IMR-90 (cell line): ENCODE data around the gene PCDHA12. TPM values are rescaled to one million over a fixed set of nuclear protein-coding genes. Genes with fewer than 3 reads are reported as not detected.

Experiments used
- ATAC-seq: fragments of 200-7000 bp; cut with Tn5 transposase; 2 replicates; pipeline ENCODE4 v1.9.1; 2020; ENCODE audit warnings: low read depth, mild to moderate bottlenecking, moderate library complexity
- BruUV-seq: library from RNA; stranded (reverse); fragments of 400-500 nt; replicated peaks from 2 replicates; lab custom pipeline; 2021; lab: Mats Ljungman, UMichigan
- CTCF ChIA-PET: fragments of 300-600 bp; formaldehyde crosslinking; extraction: SDS; loops from one replicate; lab custom pipeline; 2021; ENCODE audit warnings: antibody characterized with exemption; lab: Yijun Ruan, JAX
- POLR2A ChIA-PET: fragments of 300-600 bp; sonication (Branson Sonifier 250); formaldehyde crosslinking; loops from one replicate; lab custom pipeline; 2022; ENCODE audit warnings: antibody characterized with exemption; ENCODE audit not compliant: unreplicated experiment; lab: Charles Lee
- DNase-seq: peaks from one replicate; pipeline ENCODE4 v3.0.0; 2013
- H2AFZ ChIP-seq: replicated peaks from 2 replicates; pipeline ENCODE3; 2013; ENCODE audit warnings: low read length, mild to moderate bottlenecking; ENCODE audit not compliant: poor library complexity
- H2AK5ac ChIP-seq: 2 replicates; pipeline ENCODE4 v1.6.1; 2013; ENCODE audit warnings: low read depth, low read length, inconsistent platforms
- H2AK9ac ChIP-seq: replicated peaks from 2 replicates; pipeline ENCODE3; 2013; ENCODE audit warnings: mild to moderate bottlenecking, low read depth, low read length, moderate library complexity; ENCODE audit not compliant: poor library complexity
- H2BK120ac ChIP-seq: 2 replicates; pipeline ENCODE4 v1.6.1; 2013; ENCODE audit warnings: low read depth, low read length, inconsistent platforms
- H2BK15ac ChIP-seq: 3 replicates; pipeline ENCODE4 v1.6.1; 2013; ENCODE audit warnings: low read depth, low read length, inconsistent platforms
- H2BK20ac ChIP-seq: 2 replicates; pipeline ENCODE4 v1.6.1; 2013; ENCODE audit warnings: low read depth, mild to moderate bottlenecking, inconsistent platforms, low read length, moderate library complexity
- H2BK5ac ChIP-seq: 2 replicates; pipeline ENCODE4 v1.6.1; 2013; ENCODE audit warnings: mild to moderate bottlenecking, low read depth, low read length, inconsistent platforms; ENCODE audit not compliant: poor library complexity, severe bottlenecking
- H3K14ac ChIP-seq: replicated peaks from 2 replicates; pipeline ENCODE4 v1.6.1; 2013; ENCODE audit warnings: low read depth, low read length, inconsistent platforms
- H3K18ac ChIP-seq: 2 replicates; pipeline ENCODE4 v1.6.1; 2013; ENCODE audit warnings: low read depth, low read length, control low read depth
- H3K23ac ChIP-seq: 2 replicates; pipeline ENCODE4 v1.6.1; 2013; ENCODE audit warnings: low read depth, low read length, inconsistent platforms
- H3K27ac ChIP-seq: 2 replicates; pipeline ENCODE4 v1.5.1; 2013; ENCODE audit warnings: mild to moderate bottlenecking, control low read depth, low read length; ENCODE audit not compliant: insufficient read depth
- H3K27me3 ChIP-seq: 2 replicates; pipeline ENCODE4 v1.6.1; 2013; ENCODE audit warnings: low read length; ENCODE audit not compliant: control insufficient read depth, insufficient read depth
- H3K36me3 ChIP-seq: 2 replicates; pipeline ENCODE4 v1.6.1; 2013; ENCODE audit warnings: low read length, mixed read lengths; ENCODE audit not compliant: control insufficient read depth, insufficient read depth
- H3K4ac ChIP-seq: 2 replicates; pipeline ENCODE4 v1.6.1; 2013; ENCODE audit warnings: low read depth, low read length, inconsistent platforms
- H3K4me1 ChIP-seq: 2 replicates; pipeline ENCODE4 v1.6.1; 2013; ENCODE audit warnings: low read length, mixed read lengths; ENCODE audit not compliant: control insufficient read depth, insufficient read depth
- H3K4me2 ChIP-seq: 2 replicates; pipeline ENCODE4 v1.6.1; 2013; ENCODE audit warnings: low read depth, mild to moderate bottlenecking, control low read depth, low read length, moderate library complexity
- H3K4me3 ChIP-seq: 2 replicates; pipeline ENCODE4 v1.5.1; 2013; ENCODE audit warnings: low read depth, mild to moderate bottlenecking, control low read depth, low read length, moderate library complexity; ENCODE audit not compliant: insufficient read depth
- H3K56ac ChIP-seq: 2 replicates; pipeline ENCODE4 v1.6.1; 2013; ENCODE audit warnings: low read length, inconsistent platforms; ENCODE audit not compliant: insufficient read depth; ENCODE audit errors: extremely low read depth
- H3K79me1 ChIP-seq, 2 experiments: 2 replicates each; pipeline ENCODE4 v1.6.1; 2013; ENCODE audit warnings: low read length in 2 of 2, inconsistent platforms in 1 of 2, low read depth in 1 of 2
- H3K9ac ChIP-seq: 2 replicates; pipeline ENCODE4 v1.6.1; 2013; ENCODE audit warnings: low read depth, low read length, control low read depth
- H3K9me1 ChIP-seq: 2 replicates; pipeline ENCODE4 v1.6.1; 2013; ENCODE audit warnings: low read length, inconsistent platforms; ENCODE audit not compliant: insufficient read depth
- H3K9me3 ChIP-seq: 2 replicates; pipeline ENCODE4 v1.6.1; 2013; ENCODE audit warnings: low read length; ENCODE audit not compliant: control insufficient read depth, insufficient read depth
- H4K20me1 ChIP-seq: 2 replicates; pipeline ENCODE4 v1.6.1; 2013; ENCODE audit warnings: low read length, inconsistent platforms; ENCODE audit not compliant: insufficient read depth
- H4K5ac ChIP-seq: 2 replicates; pipeline ENCODE4 v1.6.1; 2013; ENCODE audit warnings: mild to moderate bottlenecking, low read depth, low read length, control low read depth
- H4K8ac ChIP-seq, 2 experiments: 2 replicates each; pipeline ENCODE4 v1.6.1; 2013; ENCODE audit warnings: low read depth in 2 of 2, low read length in 2 of 2, control low read depth in 1 of 2, inconsistent platforms in 1 of 2
- H4K91ac ChIP-seq: 2 replicates; pipeline ENCODE4 v1.6.1; 2013; ENCODE audit warnings: low read depth, low read length, inconsistent platforms; ENCODE audit not compliant: insufficient read depth
- BHLHE40 ChIP-seq: fragments of 150-350 bp; IDR thresholded peaks from 2 replicates; pipeline ENCODE4 v1.6.1; 2016; ENCODE audit warnings: mild to moderate bottlenecking, low read depth, low read length
- CEBPB ChIP-seq: IDR thresholded peaks from 2 replicates; pipeline ENCODE4 v1.6.1; 2012; ENCODE audit warnings: low read depth, low read length, improper control_type of control experiment
- CHD1 ChIP-seq: IDR thresholded peaks from 2 replicates; pipeline ENCODE4 v1.6.1; 2012; ENCODE audit warnings: low read depth, low read length, improper control_type of control experiment
- ELK1 ChIP-seq: fragments of 150-350 bp; IDR thresholded peaks from 2 replicates; pipeline ENCODE4 v1.6.1; 2016; ENCODE audit warnings: low read depth, mild to moderate bottlenecking, low read length, moderate library complexity, borderline replicate concordance
- FOS ChIP-seq: fragments of 150-350 bp; IDR thresholded peaks from 2 replicates; pipeline ENCODE4 v1.6.1; 2016; ENCODE audit warnings: low read depth, low read length
- MAFK ChIP-seq: IDR thresholded peaks from 2 replicates; pipeline ENCODE4 v1.6.1; 2012; ENCODE audit warnings: low read depth, low read length, improper control_type of control experiment
- MAZ ChIP-seq: IDR thresholded peaks from 2 replicates; pipeline ENCODE4 v1.6.1; 2012; ENCODE audit warnings: low read depth, mild to moderate bottlenecking, low read length, improper control_type of control experiment, moderate library complexity, borderline replicate concordance
- MXI1 ChIP-seq: IDR thresholded peaks from 2 replicates; pipeline ENCODE4 v1.6.1; 2012; ENCODE audit warnings: low read depth, mild to moderate bottlenecking, low read length, moderate library complexity, borderline replicate concordance
- NFE2L2 ChIP-seq: fragments of 150-350 bp; IDR thresholded peaks from 2 replicates; pipeline ENCODE4 v1.6.1; 2016; ENCODE audit warnings: low read depth, mild to moderate bottlenecking, low read length
- POLR2A ChIP-seq: IDR thresholded peaks from 2 replicates; pipeline ENCODE4 v1.6.1; 2012; ENCODE audit warnings: mild to moderate bottlenecking, low read depth, low read length
- RAD21 ChIP-seq: IDR thresholded peaks from 2 replicates; pipeline ENCODE4 v1.6.1; 2012; ENCODE audit warnings: low read length, improper control_type of control experiment
- RCOR1 ChIP-seq: IDR thresholded peaks from 2 replicates; pipeline ENCODE4 v1.6.1; 2012; ENCODE audit warnings: mild to moderate bottlenecking, low read length, improper control_type of control experiment; ENCODE audit not compliant: insufficient replicate concordance
- RFX5 ChIP-seq: IDR thresholded peaks from 2 replicates; pipeline ENCODE4 v1.8.0; 2012; ENCODE audit warnings: low read depth, mild to moderate bottlenecking, low read length, moderate library complexity
- SMC3 ChIP-seq: fragments of 150-350 bp; IDR thresholded peaks from 2 replicates; pipeline ENCODE4 v1.6.1; 2016; ENCODE audit warnings: low read depth, mild to moderate bottlenecking, antibody characterized with exemption, low read length, moderate library complexity
- USF2 ChIP-seq: fragments of 150-350 bp; IDR thresholded peaks from 2 replicates; pipeline ENCODE4 v1.6.1; 2017; ENCODE audit warnings: mild to moderate bottlenecking, antibody characterized with exemption, low read length, low read depth
- WGBS, 2 experiments: methylation state at CpG; one replicate each; pipeline versions ENCODE4 v1.1.5 to v1.1.7; 2013; ENCODE audit warnings: missing lambda C conversion rate in 2 of 2; ENCODE audit not compliant: insufficient read length in 1 of 2; ENCODE audit errors: extremely low coverage in 2 of 2; 5-methylcytosine and 5-hydroxymethylcytosine counted together
- dilution Hi-C: fragments of 300-500 bp; cut with HindIII; formaldehyde crosslinking; loops from one replicate; pipeline ENCODE4 v1.14.3; 2018; ENCODE audit warnings: low sequenced_read_pairs; ENCODE audit not compliant: unreplicated experiment
- in situ Hi-C: fragments of 300-500 bp; cut with MboI; formaldehyde crosslinking; loops from 3 replicates; pipeline ENCODE4 v1.14.3; 2019; ENCODE audit warnings: low sequenced_read_pairs, inconsistent platforms, mixed read lengths
- intact Hi-C: fragments of 100-400 bp; cut with micrococcal nuclease; formaldehyde crosslinking; loops from 2 replicates; pipeline ENCODE4 v1.10.0; 2022
- polyA plus RNA-seq, 3 experiments: library from polyadenylated mRNA; depleted of rRNA; stranded (reverse); fragments of >200 nt; gene quantifications; 2 replicates each; pipeline ENCODE4 v1.2.3, GENCODE V29; 2012; ENCODE audit warnings: low replicate concordance in 1 of 3
- total RNA-seq: library from RNA; depleted of rRNA; stranded (reverse); fragments of >200 nt; gene quantifications from 2 replicates; pipeline ENCODE4 v1.2.3, GENCODE V29; 2012
- TF ChIP-seq, protein P1 (sequence below): conservative IDR thresholded peaks from 2 replicates; pipeline ENCODE4 v1.5.1; 2012; ENCODE audit warnings: mild to moderate bottlenecking, low read depth, low read length, improper control_type of control experiment

PCDHA12 gene
- total and polyA plus RNA-seq, 2 of the 4 experiments (the other 2 are of a cell fraction), result not detected

GRCh38 chr5:140923601-140924000 lies 48.5 kb downstream of the PCDHA12 start:
- H2AK9ac ChIP-seq, result no peak overlapping the region
- no peak overlapping the region for H2BK15ac ChIP-seq
- H4K8ac ChIP-seq, result no peak overlapping the region
- no CpG with 5 or more reads among the region's 4 CpGs for WGBS, 2 experiments
- intact Hi-C loops (no loop called here), in situ Hi-C loops (no loop called here), dilution Hi-C loops (no loop called here)
- H3K27ac ChIP-seq, result no peak overlapping the region
- TF ChIP-seq CEBPB (no peak), RAD21 (no peak), RFX5 (no peak), BHLHE40 (no peak), SMC3 (no peak), MXI1 (no peak), MAZ (no peak), NFE2L2 (no peak), CHD1 (no peak), FOS (no peak), ELK1 (no peak), USF2 (no peak), MAFK (no peak), POLR2A (no peak), RCOR1 (no peak)
- TF ChIP-seq, protein P1, sequence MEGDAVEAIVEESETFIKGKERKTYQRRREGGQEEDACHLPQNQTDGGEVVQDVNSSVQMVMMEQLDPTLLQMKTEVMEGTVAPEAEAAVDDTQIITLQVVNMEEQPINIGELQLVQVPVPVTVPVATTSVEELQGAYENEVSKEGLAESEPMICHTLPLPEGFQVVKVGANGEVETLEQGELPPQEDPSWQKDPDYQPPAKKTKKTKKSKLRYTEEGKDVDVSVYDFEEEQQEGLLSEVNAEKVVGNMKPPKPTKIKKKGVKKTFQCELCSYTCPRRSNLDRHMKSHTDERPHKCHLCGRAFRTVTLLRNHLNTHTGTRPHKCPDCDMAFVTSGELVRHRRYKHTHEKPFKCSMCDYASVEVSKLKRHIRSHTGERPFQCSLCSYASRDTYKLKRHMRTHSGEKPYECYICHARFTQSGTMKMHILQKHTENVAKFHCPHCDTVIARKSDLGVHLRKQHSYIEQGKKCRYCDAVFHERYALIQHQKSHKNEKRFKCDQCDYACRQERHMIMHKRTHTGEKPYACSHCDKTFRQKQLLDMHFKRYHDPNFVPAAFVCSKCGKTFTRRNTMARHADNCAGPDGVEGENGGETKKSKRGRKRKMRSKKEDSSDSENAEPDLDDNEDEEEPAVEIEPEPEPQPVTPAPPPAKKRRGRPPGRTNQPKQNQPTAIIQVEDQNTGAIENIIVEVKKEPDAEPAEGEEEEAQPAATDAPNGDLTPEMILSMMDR, result no peak
- no peak overlapping the region for H3K4me3 ChIP-seq
- no peaks in the 10 kb centered on the region for H4K20me1 ChIP-seq
- H3K18ac ChIP-seq, result no peak overlapping the region
- H2AK5ac ChIP-seq, result no peak overlapping the region
- no peak overlapping the region for H2BK20ac ChIP-seq
- no peak overlapping the region for H3K56ac ChIP-seq
- no peak for DNase-seq
- no peak overlapping the region for H3K14ac ChIP-seq
- ChIA-PET CTCF (no interaction called here), POLR2A (no interaction called here)
- H3K4ac ChIP-seq, result no peak overlapping the region
- H3K9me1 ChIP-seq, result no peaks in the 10 kb centered on the region
- H3K79me1 ChIP-seq, result no peaks in the 10 kb centered on the region
- H3K36me3 ChIP-seq, result no peaks in the 10 kb centered on the region
- H3K4me2 ChIP-seq, result no peak overlapping the region
- no peak overlapping the region for H2BK5ac ChIP-seq
- H3K4me1 ChIP-seq, result no peaks in the 10 kb centered on the region
- H2BK120ac ChIP-seq, result no peak overlapping the region
- H3K9me3 ChIP-seq, result peaks cover 13% of the 10 kb centered on the region
- H3K27me3 ChIP-seq, result no peaks in the 10 kb centered on the region
- H4K5ac ChIP-seq, result no peak overlapping the region
- H3K9ac ChIP-seq, result no peak overlapping the region
- no TSS peak for BruUV-seq
- H2AFZ ChIP-seq, result no peak overlapping the region
- no peak overlapping the region for H3K23ac ChIP-seq
- no peak for ATAC-seq
- H4K91ac ChIP-seq, result no peak overlapping the region
